Measurements from ENCODE around the gene KLF4.
A peak's percentile ranks its signal among the peaks of the same experiment; 100 is the strongest.

KLF4 gene

DNA sequence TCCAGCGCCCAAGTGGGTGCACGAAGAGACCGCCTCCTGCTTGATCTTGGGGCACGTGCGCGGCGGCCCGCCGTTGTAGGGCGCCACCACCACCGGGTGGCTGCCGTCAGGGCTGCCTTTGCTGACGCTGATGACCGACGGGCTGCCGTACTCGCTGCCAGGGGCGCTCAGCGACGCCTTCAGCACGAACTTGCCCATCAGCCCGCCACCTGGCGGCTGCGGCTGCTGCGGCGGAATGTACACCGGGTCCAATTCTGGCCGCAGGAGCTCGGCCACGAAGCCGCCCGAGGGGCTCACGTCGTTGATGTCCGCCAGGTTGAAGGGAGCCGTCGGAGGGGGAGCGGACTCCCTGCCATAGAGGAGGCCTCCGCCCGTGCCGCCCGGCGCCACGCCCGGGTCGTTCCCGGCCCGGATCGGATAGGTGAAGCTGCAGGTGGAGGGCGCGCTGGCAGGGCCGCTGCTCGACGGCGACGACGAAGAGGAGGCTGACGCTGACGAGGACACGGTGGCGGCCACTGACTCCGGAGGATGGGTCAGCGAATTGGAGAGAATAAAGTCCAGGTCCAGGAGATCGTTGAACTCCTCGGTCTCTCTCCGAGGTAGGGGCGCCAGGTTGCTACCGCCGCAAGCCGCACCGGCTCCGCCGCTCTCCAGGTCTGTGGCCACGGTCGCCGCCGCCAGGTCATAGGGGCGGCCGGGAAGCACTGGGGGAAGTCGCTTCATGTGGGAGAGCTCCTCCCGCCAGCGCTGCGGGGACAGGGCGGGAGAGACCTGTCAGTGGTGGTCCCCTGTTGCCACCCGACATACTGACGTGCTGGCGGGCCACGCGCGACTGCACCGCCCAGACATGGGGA lies 1.8 kb downstream of the KLF4 start:
- no peak for DNase-seq

DNA sequence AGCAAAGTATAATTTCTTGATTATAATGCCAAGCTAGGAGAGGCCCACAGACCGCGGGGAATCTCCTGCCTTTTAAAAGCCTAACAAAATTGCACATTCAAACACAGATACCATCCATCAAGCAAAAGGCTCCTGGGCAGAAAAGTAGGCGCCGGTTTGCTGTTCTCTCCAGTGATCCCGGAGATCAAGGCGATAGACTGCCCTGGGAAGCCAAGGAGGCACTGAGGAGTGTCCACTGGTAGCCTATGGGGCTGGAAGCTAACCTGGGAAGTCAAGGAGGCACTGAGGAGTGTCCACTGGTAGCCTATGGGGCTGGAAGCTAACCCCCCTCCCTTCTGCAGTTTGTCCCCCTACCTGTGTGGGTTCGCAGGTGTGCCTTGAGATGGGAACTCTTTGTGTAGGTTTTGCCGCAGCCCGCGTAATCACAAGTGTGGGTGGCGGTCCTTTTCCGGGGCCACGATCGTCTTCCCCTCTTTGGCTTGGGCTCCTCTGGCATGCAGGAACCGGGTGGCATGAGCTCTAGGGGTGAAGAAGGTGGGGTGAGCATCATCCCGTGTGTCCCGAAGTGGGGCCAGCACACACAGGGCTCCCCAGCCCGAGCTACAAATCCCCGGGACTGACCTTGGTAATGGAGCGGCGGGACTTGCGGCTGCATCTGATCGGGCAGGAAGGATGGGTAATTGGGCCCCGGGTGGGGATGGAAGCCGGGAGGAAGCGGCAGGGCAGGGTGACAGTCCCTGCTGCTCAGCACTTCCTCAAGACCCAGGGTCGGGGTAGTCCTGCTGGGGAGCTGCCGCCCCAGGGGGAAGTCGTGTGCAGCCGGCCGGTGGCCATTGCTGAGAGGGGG lies 2.7 kb downstream of the KLF4 start:
- no peak for DNase-seq

DNA sequence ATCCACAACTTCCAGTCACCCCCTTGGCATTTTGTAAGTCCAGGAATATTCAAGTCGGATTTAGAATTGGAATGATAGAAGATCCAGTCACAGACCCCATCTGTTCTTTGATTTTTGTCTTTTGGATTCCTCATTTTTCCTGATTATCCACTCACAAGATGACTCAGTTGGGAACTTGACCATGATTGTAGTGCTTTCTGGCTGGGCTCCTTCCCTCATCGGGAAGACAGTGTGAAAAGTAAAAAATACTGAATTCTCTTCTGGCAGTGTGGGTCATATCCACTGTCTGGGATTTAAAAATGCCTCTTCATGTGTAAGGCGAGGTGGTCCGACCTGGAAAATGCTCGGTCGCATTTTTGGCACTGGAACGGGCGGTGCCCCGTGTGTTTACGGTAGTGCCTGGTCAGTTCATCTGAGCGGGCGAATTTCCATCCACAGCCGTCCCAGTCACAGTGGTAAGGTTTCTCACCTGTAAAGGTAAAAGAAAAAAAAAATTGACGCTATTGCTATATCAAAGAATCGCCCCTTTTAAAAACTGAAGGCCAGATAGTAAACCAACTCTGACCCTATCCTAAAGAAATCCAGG lies 4.0 kb downstream of the KLF4 start:
- DNase-seq: no peak

- DNase-seq: no peak
These were observed 5.3 kb downstream of the KLF4 start for GRCh38 chr9:107484117-107484723.

DNA sequence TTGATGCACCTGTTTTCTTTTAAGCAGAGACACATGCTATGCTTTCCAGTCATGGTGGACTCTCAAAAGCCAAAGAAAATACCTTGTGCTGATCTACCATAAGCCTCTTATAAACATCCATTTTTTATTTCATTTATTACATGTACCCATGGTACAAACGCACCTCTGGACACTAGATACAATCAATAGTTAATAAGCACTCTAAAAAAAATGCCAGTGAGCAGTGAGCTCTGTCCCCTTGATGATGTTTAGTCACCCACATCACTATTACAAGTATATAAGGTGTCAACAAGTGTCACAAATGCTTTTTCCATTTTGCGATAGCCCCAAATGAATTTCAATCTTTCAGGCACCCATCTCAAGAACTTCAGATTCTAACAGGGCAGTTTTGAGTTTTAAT lies 5.9 kb downstream of the KLF4 start:
- DNase-seq: no peak

DNA sequence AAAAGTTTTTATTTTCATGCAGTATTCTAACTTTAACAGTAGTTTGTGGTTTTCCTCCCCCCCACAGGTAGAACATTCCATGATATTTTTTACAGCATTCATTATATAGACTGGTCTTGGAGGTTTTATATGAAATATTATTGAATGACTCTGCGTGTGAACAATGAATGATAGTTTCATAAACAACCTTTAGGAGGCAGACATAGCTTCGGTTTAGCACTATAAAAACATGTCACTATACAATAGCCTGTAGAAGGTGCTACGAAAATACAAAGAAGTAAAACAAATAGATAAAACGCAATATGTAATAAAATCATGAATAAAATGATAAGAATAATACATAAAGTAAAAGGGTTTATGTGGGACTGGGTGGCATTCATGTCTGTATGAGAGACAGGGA lies 8.5 kb downstream of the KLF4 start:
- DNase-seq: no peak

DNA sequence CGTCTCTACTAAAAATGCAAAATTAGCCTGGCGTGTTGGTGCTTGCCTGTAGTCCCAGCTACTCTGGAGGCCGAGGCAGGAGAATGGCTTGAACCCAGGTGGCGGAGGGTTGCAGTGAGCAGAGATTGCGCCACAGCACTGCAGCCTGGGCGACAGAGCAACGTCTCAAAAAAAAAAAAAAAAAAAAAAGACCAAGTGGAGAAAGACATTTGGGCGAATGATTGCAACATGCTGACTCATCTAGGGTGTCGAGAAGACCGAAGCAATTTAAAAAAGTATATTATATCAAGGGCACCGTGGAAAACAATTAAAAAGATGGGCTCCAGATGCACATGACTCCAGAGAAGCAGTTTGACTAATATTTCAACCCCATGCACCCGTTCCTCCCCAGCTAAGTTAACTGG lies 9.2 kb downstream of the KLF4 start:
- no peak for DNase-seq

- no peak for DNase-seq
These were observed 10.8 kb downstream of the KLF4 start for GRCh38 chr9:107478805-107479204.

- no peak for DNase-seq
These were observed 15.4 kb downstream of the KLF4 start for GRCh38 chr9:107474124-107474523.

DNA sequence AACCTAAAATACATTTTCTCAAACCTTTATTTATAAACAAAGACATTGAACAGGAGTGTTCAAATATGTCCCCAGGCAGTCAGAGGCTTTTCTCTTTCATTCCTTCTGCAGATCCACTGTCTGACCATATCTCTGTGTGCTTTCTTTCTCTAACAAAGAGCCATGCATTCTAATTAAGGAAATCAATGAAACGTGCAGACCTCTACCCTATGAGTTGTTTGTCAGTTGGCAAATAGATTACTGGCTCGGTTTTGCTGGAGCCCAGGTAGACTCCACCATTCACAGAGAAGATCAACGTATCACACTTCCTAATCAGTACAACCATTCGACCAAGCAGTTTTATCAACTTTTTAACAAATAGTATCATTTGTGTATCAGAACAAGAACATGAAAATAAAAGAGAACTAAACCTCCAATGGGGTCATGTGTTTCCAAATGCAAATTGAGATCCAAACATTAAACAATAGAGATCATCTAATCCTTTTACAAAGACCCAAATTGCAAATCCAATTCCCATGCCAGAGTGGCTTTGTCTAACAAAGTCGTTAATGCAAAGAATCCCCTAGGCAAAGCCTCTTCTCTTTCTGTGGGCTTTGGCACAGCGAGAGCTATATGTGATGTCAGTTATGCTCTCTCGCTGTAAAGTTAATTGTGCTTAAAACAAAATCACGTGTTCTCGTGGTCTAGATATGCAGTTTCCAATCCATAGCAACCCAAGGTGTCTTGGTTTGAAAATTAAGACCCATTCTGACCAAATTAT lies 16.8 kb downstream of the KLF4 start:
- no peak for DNase-seq

DNA sequence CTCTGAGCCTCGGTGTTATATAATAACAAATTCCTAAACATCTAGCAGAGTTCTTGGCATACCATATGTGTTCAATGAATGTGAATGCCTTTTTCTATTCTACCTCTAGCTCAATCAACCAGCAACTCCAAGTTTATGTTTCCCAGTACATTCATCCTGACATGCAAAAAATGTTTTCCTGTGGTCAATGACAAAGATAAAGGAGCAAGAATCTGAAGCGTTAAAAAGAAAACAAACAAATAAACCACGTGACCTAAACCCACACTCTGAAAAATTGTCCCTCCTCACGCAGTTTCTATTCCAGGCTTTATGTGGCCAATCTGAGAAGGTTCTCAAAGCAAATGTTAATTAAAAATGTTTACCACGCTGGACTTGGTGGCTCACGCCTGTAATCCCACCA lies 18.0 kb downstream of the KLF4 start:
- DNase-seq: no peak

DNA sequence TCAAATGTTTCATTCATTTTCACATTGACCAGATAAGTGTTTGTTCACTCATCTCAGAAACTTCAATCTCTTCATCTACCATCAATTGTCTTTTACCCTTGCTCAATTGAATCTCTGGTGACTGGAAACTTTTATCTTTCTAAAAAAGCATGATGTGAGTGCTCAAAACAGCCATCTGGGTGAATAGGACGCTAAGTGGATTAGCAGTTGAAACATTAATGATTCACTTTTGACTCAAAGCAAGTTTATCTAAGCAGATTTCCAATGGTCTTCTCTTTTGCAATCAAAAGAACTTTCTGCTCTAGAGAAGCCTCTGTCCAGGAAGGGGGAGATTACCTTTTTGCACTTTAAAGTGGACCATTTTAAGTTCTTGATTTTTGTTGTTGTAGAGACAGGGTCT lies 22.2 kb downstream of the KLF4 start:
- no peak for DNase-seq

- DNase-seq: no peak
These were observed 22.7 kb downstream of the KLF4 start for GRCh38 chr9:107466826-107467225.

DNA sequence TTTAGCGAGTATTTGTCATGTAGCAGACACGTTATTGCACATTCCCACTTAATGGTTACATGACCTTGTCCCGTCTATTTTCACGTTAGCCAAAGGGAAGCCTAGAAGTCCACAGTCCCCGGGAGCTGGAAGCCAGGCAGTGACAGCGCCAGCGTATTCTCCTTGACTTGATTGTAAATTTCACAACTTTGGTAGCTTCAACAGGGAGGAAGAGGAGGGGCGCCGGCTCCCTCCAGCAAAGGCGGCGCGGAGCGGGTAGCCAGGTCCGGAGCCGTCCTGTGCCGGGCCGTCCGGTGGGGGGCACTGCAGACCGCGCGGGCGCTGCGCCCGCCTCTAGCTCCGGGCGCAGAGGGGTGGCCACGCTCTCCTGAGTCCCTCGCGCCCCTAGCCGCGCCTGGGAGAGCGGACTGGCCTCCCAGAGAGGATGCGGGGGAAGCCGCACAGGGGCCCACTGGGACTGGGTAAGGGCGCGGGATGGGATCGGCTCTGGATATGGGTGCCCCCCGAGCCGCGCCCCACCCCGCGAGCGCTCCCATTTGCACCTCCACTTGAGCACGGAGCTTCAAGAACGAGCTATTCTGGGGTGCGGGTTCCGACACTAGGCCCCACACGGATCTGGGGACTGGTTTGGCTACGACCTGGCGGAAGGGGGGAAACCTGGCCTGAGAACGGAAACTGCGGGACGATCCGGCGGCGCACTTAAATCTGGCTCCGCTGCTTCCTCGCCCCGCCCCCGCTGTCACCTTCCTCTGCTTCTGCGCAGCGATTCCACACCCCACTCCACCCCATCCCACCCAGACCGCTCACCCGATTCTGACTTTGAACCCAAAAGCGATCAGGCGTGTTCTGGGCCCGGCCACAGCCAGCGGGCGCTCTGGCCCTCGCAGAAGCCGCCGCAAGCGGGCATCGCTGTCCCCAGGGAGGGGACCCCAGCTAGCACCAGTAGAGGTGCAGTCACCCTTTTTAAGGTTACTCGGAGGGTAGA lies 23.8 kb downstream of the KLF4 start:
- DNase-seq: peak; percentile 16

DNA sequence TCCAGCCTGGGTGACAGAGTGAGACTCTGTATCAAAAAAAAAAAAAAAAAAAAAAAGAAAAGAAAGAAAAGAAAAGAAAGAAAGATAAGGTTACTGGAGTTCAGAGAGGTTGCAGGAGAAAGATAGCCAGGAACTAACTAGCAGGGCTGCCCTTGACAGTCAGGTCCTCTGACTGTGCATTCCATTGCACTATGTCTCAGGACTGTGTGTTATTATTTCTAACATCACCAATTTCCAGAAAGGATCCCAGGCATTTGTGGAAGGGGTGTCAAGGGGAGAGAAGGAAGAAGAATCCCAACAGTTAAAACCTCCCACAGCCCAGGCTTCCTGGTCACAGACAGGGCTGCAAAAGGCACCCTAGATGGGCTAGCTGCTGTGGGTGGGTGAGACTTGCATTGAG lies 25.1 kb downstream of the KLF4 start:
- DNase-seq: no peak

DNA sequence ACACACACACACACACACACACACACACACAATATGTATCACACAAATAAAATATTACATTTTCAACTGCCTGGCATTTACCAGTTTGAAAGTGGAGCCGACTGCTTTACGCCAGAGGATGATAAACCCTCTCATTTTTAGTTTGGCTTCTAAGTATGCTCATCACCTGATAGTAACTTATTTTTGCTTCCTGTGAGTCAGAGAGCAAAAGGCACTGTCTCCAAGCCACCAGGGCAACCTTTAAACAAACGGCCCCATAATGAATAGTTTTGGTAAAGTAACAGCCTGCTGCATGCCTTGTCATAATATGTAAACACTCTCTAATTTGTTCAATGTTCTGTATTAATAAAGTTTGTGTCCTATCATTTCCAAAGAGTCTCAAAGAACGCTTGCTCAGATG lies 26.9 kb downstream of the KLF4 start:
- DNase-seq: no peak

- no peak for DNase-seq
These were observed 29.2 kb downstream of the KLF4 start for GRCh38 chr9:107460153-107461023.

GRCh38 chr9:107455425-107456135 lies 34.0 kb downstream of the KLF4 start:
- DNase-seq: no peak

DNA sequence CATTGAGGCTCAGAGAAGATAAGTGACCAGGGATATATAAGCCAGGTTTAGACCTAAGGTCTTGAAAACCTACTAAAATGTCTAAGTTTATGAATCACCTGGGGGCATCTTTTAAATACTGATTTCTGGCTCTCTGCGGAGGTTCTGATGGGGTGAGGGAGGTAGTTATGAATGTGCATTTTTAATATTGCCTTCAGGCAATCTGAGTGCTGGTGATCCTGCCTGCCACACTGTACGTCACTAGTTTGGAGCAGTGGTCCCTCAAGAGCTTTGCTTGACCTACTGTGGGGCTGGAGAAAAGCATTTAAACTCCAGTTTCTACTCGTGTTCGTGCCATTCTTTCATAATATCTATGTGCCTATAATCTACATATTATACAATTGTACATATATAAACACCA lies 36.1 kb downstream of the KLF4 start:
- DNase-seq: no peak

- no peak for DNase-seq
These were observed 41.7 kb downstream of the KLF4 start for GRCh38 chr9:107447834-107448233.

Data from CD4-positive, alpha-beta T cell treated with Interleukin-6 for 4 hours (primary cell).